HepG2 (cell line): ENCODE measurements around the gene MTR. TPM values are rescaled to one million over a fixed set of nuclear protein-coding genes. Genes with fewer than 3 reads are reported as not detected.
A peak's percentile ranks its signal among the peaks of the same experiment; 100 is the strongest.

Experiments
- EZH2 ChIP-seq: conservative IDR thresholded peaks from 2 replicates; pipeline ENCODE4 v1.6.1; 2012; ENCODE audit warnings: mild to moderate bottlenecking, low read depth, low read length, moderate library complexity
- FOXK2 ChIP-seq: fragments of 450-650 bp; IDR thresholded peaks from 2 replicates; pipeline ENCODE4 v1.6.1; 2016
- ISL2 ChIP-seq: sonication (generic); formaldehyde crosslinking; IDR thresholded peaks from 2 replicates; pipeline ENCODE4 v1.5.0; 2020; ENCODE audit warnings: missing genetic modification reagents
- NFIC ChIP-seq: IDR thresholded peaks from 2 replicates; pipeline ENCODE4 v1.6.1; 2012; ENCODE audit warnings: mild to moderate bottlenecking, low read length, inconsistent platforms
- RAD51 ChIP-seq: fragments of 450-650 bp; IDR thresholded peaks from 2 replicates; pipeline ENCODE4 v1.6.1; 2016; ENCODE audit warnings: borderline replicate concordance
- ZFP37 ChIP-seq: sonication (generic); formaldehyde crosslinking; IDR thresholded peaks from 2 replicates; pipeline ENCODE4 v1.4.0; 2020; ENCODE audit warnings: missing genetic modification reagents, borderline replicate concordance
- ZNF451 ChIP-seq: sonication (generic); formaldehyde crosslinking; IDR thresholded peaks from 2 replicates; pipeline ENCODE4 v1.5.0; 2020; ENCODE audit warnings: mild to moderate bottlenecking, missing genetic modification reagents
- ZNF563 ChIP-seq: sonication (generic); formaldehyde crosslinking; IDR thresholded peaks from 2 replicates; pipeline ENCODE4 v1.8.0; 2022; ENCODE audit warnings: mild to moderate bottlenecking, moderate library complexity, missing genetic modification reagents
- polyA plus RNA-seq, 8 experiments: library from polyadenylated mRNA; depleted of rRNA in 3 of 8; stranded (reverse) in 7 of 8; unstranded in 1 of 8; fragments of >200 nt; fragmentation: Illumina TruSeq in 4 of 8; extraction: Trizol in 4 of 8; gene quantifications; 2 replicates each; pipeline versions ENCODE4 v1.2.1 to v1.2.3, GENCODE V29; 2011 to 2016; ENCODE audit warnings: low read depth in 4 of 8, missing spikeins in 1 of 8, mixed read lengths in 1 of 8; ENCODE audit not compliant: insufficient read depth in 1 of 8
- total RNA-seq, 5 experiments: library from RNA; depleted of rRNA; stranded (reverse); fragments of >200 nt; fragmentation: Illumina TruSeq; extraction: Trizol; gene quantifications; 2 replicates each; pipeline ENCODE4 v1.2.3, GENCODE V29; 2016; ENCODE audit warnings: low read depth in 1 of 5
- TF ChIP-seq, protein P1 (sequence below): sonication (generic); formaldehyde crosslinking; IDR thresholded peaks from 2 replicates; pipeline ENCODE4 v1.8.0; 2023; ENCODE audit warnings: mild to moderate bottlenecking, missing genetic modification reagents
- TF ChIP-seq, protein P2 (sequence below): IDR thresholded peaks from 2 replicates; pipeline ENCODE4 v1.6.1; 2016; ENCODE audit warnings: low read depth, control low read depth
- TF ChIP-seq, protein P3 (sequence below): sonication (generic); formaldehyde crosslinking; IDR thresholded peaks from 2 replicates; pipeline ENCODE4 v1.4.0; 2020; ENCODE audit warnings: missing genetic modification reagents, mild to moderate bottlenecking, borderline replicate concordance
- TF ChIP-seq, protein P4 (sequence below): sonication (generic); formaldehyde crosslinking; IDR thresholded peaks from 2 replicates; pipeline ENCODE4 v1.5.0; 2020; ENCODE audit warnings: missing genetic modification reagents
- TF ChIP-seq, protein P5 (sequence below): sonication (generic); formaldehyde crosslinking; IDR thresholded peaks from 2 replicates; pipeline ENCODE4 v1.4.0; 2020; ENCODE audit warnings: missing genetic modification reagents
- TF ChIP-seq, protein P6 (sequence below): sonication (generic); formaldehyde crosslinking; IDR thresholded peaks from 2 replicates; pipeline ENCODE4 v1.8.1; 2022; ENCODE audit warnings: low read depth, mild to moderate bottlenecking, missing genetic modification reagents
- TF ChIP-seq, protein P7 (sequence below): IDR thresholded peaks from 2 replicates; pipeline ENCODE4 v1.6.1; 2018; ENCODE audit warnings: missing genetic modification reagents, mild to moderate bottlenecking, missing compliant biosample characterization

The MTR gene
- total and polyA plus RNA-seq, 2 of the 13 experiments (the other 11 are each of a cell fraction or from before 2014, with no cell fraction given) = 16.3 to 36.1 TPM

DNA sequence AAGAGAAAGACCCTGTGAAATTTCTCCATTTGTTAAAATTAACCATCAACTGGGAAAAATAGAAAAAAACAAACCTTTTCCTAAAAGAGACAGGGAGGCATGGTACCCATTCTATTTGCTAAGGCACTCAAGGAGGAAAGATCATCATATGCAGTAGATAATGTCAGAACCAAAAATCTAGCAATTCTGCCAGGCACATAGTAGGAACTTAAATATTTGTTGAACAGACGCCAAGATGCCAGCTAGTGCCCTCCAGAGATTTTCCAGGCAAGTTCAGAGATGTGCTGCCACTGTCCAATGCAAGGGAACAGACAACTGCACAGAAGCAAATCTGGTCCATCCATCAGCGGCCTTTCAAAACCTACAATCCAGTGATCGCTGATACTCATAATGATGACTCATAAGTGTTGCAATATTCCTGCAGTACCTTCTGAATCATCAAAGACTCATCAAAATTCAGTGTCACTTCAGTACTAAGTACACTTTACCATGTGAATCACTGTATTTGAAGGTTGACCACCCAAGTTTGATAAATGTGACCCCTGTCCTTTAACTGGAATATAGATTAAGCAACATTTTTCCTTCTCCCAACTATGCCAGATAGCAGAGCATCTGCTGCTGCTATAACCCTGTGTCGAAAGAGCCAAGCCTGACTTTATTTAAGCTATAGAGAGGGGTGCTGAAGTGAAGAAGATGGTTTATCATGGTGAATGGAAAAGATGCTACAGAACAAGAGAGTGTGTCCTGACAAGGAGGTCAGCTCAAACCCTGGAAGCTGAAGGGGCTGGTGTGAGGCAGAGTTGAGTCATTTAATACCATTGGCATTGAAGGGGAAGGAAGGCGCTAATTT, 110.0 kb downstream of the MTR start (continued):
- peak; percentile 45; the same call in 1 of the 2 replicates for TF ChIP-seq NFIC
- TF ChIP-seq ZNF563 (CRISPR knock-in tag) = no peak
- no peak for TF ChIP-seq ZNF451
- TF ChIP-seq, protein P1, sequence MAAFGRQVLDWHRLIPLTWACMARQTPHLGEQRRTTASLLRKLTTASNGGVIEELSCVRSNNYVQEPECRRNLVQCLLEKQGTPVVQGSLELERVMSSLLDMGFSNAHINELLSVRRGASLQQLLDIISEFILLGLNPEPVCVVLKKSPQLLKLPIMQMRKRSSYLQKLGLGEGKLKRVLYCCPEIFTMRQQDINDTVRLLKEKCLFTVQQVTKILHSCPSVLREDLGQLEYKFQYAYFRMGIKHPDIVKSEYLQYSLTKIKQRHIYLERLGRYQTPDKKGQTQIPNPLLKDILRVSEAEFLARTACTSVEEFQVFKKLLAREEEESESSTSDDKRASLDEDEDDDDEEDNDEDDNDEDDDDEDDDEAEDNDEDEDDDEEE (CRISPR knock-in tag) = no peak
- no peak for TF ChIP-seq RAD51
- TF ChIP-seq ISL2 (CRISPR knock-in tag) = no peak
- TF ChIP-seq, protein P2, sequence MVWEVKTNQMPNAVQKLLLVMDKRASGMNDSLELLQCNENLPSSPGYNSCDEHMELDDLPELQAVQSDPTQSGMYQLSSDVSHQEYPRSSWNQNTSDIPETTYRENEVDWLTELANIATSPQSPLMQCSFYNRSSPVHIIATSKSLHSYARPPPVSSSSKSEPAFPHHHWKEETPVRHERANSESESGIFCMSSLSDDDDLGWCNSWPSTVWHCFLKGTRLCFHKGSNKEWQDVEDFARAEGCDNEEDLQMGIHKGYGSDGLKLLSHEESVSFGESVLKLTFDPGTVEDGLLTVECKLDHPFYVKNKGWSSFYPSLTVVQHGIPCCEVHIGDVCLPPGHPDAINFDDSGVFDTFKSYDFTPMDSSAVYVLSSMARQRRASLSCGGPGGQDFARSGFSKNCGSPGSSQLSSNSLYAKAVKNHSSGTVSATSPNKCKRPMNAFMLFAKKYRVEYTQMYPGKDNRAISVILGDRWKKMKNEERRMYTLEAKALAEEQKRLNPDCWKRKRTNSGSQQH (CRISPR knock-in tag) = no peak
- no peak for TF ChIP-seq ZFP37 (CRISPR knock-in tag)
- TF ChIP-seq, protein P3, sequence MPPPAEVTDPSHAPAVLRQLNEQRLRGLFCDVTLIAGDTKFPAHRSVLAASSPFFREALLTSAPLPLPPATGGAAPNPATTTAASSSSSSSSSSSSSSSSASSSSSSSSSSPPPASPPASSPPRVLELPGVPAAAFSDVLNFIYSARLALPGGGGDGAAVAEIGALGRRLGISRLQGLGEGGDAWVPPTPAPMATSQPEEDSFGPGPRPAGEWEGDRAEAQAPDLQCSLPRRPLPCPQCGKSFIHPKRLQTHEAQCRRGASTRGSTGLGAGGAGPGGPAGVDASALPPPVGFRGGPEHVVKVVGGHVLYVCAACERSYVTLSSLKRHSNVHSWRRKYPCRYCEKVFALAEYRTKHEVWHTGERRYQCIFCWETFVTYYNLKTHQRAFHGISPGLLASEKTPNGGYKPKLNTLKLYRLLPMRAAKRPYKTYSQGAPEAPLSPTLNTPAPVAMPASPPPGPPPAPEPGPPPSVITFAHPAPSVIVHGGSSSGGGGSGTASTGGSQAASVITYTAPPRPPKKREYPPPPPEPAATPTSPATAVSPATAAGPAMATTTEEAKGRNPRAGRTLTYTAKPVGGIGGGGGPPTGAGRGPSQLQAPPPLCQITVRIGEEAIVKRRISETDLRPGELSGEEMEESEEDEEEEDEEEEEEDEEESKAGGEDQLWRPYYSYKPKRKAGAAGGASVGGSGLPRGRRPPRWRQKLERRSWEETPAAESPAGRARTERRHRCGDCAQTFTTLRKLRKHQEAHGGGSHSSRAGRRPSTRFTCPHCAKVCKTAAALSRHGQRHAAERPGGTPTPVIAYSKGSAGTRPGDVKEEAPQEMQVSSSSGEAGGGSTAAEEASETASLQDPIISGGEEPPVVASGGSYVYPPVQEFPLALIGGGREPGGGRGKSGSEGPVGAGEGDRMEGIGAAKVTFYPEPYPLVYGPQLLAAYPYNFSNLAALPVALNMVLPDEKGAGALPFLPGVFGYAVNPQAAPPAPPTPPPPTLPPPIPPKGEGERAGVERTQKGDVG (CRISPR knock-in tag) = no peak
- TF ChIP-seq, protein P4, sequence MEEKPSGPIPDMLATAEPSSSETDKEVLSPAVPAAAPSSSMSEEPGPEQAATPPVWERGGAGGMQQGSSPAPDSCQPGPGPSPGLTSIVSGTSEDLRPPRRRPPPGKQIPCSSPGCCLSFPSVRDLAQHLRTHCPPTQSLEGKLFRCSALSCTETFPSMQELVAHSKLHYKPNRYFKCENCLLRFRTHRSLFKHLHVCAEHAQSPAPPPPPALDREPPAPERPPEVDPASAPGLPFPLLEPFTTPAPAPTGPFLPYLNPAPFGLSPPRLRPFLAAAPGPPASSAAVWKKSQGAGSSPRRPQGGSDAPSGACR (CRISPR knock-in tag) = no peak
- no peak for TF ChIP-seq EZH2
- TF ChIP-seq, protein P5, sequence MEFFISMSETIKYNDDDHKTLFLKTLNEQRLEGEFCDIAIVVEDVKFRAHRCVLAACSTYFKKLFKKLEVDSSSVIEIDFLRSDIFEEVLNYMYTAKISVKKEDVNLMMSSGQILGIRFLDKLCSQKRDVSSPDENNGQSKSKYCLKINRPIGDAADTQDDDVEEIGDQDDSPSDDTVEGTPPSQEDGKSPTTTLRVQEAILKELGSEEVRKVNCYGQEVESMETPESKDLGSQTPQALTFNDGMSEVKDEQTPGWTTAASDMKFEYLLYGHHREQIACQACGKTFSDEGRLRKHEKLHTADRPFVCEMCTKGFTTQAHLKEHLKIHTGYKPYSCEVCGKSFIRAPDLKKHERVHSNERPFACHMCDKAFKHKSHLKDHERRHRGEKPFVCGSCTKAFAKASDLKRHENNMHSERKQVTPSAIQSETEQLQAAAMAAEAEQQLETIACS = no peak
- TF ChIP-seq, protein P6, sequence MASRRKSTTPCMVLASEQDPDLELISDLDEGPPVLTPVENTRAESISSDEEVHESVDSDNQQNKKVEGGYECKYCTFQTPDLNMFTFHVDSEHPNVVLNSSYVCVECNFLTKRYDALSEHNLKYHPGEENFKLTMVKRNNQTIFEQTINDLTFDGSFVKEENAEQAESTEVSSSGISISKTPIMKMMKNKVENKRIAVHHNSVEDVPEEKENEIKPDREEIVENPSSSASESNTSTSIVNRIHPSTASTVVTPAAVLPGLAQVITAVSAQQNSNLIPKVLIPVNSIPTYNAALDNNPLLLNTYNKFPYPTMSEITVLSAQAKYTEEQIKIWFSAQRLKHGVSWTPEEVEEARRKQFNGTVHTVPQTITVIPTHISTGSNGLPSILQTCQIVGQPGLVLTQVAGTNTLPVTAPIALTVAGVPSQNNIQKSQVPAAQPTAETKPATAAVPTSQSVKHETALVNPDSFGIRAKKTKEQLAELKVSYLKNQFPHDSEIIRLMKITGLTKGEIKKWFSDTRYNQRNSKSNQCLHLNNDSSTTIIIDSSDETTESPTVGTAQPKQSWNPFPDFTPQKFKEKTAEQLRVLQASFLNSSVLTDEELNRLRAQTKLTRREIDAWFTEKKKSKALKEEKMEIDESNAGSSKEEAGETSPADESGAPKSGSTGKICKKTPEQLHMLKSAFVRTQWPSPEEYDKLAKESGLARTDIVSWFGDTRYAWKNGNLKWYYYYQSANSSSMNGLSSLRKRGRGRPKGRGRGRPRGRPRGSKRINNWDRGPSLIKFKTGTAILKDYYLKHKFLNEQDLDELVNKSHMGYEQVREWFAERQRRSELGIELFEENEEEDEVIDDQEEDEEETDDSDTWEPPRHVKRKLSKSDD = no peak
- TF ChIP-seq, protein P7, sequence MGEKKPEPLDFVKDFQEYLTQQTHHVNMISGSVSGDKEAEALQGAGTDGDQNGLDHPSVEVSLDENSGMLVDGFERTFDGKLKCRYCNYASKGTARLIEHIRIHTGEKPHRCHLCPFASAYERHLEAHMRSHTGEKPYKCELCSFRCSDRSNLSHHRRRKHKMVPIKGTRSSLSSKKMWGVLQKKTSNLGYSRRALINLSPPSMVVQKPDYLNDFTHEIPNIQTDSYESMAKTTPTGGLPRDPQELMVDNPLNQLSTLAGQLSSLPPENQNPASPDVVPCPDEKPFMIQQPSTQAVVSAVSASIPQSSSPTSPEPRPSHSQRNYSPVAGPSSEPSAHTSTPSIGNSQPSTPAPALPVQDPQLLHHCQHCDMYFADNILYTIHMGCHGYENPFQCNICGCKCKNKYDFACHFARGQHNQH = 0 out of 2 replicates have a peak, but pooled peaks have one; percentile 42
- no peak for TF ChIP-seq FOXK2
